Caco-2 (cell line): ENCODE results near the gene ASB1. TPM values are rescaled to one million over a fixed set of nuclear protein-coding genes. Genes with fewer than 3 reads are reported as not detected.

Experiments
- BruUV-seq: library from RNA; stranded (reverse); fragments of 400-500 nt; replicated peaks from 2 replicates; lab custom pipeline; 2021; lab: Mats Ljungman, UMichigan
- CTCF ChIA-PET: fragments of 300-600 bp; sonication (Branson Sonifier 250); formaldehyde crosslinking; loops from one replicate; lab custom pipeline; 2022; ENCODE audit warnings: antibody characterized with exemption; lab: Charles Lee
- POLR2A ChIA-PET: fragments of 300-600 bp; sonication (Branson Sonifier 250); formaldehyde crosslinking; loops from one replicate; lab custom pipeline; 2022; ENCODE audit warnings: antibody characterized with exemption; lab: Charles Lee
- DNase-seq, 2 experiments: peaks; one replicate each; pipeline versions ENCODE4 v3.0.0 to v3.0.0-alpha.2; 2020 to 2022
- H3K27me3 ChIP-seq: replicated peaks from 2 replicates; pipeline ENCODE4 v1.6.0; 2011; ENCODE audit warnings: low read length; ENCODE audit not compliant: control insufficient read depth, insufficient read depth
- H3K36me3 ChIP-seq: 2 replicates; pipeline ENCODE4 v1.5.1; 2011; ENCODE audit warnings: low read length; ENCODE audit not compliant: control insufficient read depth, insufficient read depth
- H3K4me1 ChIP-seq: fragments of 250-450 bp; sonication (Bioruptor Pico); 2 replicates; pipeline ENCODE4 v1.5.1; 2020; ENCODE audit warnings: mild to moderate bottlenecking
- H3K4me3 ChIP-seq: 2 replicates; pipeline ENCODE4 v1.5.1; 2011; ENCODE audit warnings: low read depth, mild to moderate bottlenecking, control low read depth, low read length
- H3K9me3 ChIP-seq: fragments of 250-450 bp; sonication (Bioruptor Pico); 2 replicates; pipeline ENCODE4 v1.5.1; 2020; ENCODE audit warnings: mild to moderate bottlenecking, moderate library complexity
- H3K27ac Mint-ChIP-seq: one replicate; pipeline ENCODE4 v1.8.0; 2022; ENCODE audit warnings: mixed read lengths; ENCODE audit not compliant: unreplicated experiment
- H3K27me3 Mint-ChIP-seq: one replicate; pipeline ENCODE4 v1.8.0; 2022; ENCODE audit warnings: mixed read lengths; ENCODE audit not compliant: insufficient read depth, unreplicated experiment
- H3K36me3 Mint-ChIP-seq: one replicate; pipeline ENCODE4 v1.8.0; 2022; ENCODE audit warnings: mild to moderate bottlenecking, mixed read lengths; ENCODE audit not compliant: insufficient read depth, unreplicated experiment
- H3K4me1 Mint-ChIP-seq: one replicate; pipeline ENCODE4 v1.8.0; 2022; ENCODE audit warnings: low read depth, mixed read lengths; ENCODE audit not compliant: unreplicated experiment
- H3K4me3 Mint-ChIP-seq: one replicate; pipeline ENCODE4 v1.8.0; 2022; ENCODE audit warnings: mild to moderate bottlenecking, moderate library complexity, mixed read lengths; ENCODE audit not compliant: unreplicated experiment
- H3K9me3 Mint-ChIP-seq: one replicate; pipeline ENCODE4 v1.8.0; 2022; ENCODE audit warnings: mixed read lengths; ENCODE audit not compliant: unreplicated experiment
- intact Hi-C: fragments of 100-400 bp; cut with micrococcal nuclease; formaldehyde crosslinking; loops from one replicate; pipeline ENCODE4 v1.10.0; 2022; ENCODE audit not compliant: unreplicated experiment
- total RNA-seq: library from RNA; stranded (reverse); gene quantifications from 2 replicates; pipeline ENCODE4 v1.2.3, GENCODE V29; 2022
- TF ChIP-seq, protein P1 (sequence below), 2 experiments: fragments of 200-600 bp in 1 of 2; IDR thresholded peaks; 1 replicate in 1 of 2; 2 replicates in 1 of 2; pipeline versions ENCODE4 v1.5.1 to v1.8.0; 2011 to 2022; ENCODE audit warnings: antibody characterized with exemption in 1 of 2, control low read depth in 1 of 2, inconsistent platforms in 1 of 2, low read depth in 1 of 2, low read length in 1 of 2, mild to moderate bottlenecking in 1 of 2, moderate library complexity in 1 of 2; ENCODE audit not compliant: insufficient read depth in 1 of 2, severe bottlenecking in 1 of 2, unreplicated experiment in 1 of 2

Gene ASB1
- total RNA-seq, 1 experiment from 2014 or later, result 16.9 TPM

DNA sequence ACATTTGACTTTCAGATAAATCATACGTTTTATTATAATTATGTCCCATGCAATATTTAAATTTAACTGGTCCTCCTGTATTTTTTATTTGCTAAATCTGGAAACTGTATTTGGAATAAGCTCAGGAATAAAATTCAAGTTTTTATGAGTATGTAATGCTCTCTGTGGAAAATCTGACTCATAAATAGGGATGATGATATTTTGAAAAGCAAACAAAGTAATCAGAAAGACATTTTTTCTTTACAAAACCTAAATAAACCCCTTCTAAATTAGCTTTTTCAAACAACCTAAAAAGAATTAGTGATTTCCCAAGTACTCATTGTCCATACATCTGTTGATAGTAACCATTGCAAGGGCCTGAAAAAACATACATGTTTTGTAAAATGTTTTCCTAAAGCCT lies 41.1 kb downstream of the ASB1 start:
- no peaks in the 10 kb centered on the region for H3K4me1 Mint-ChIP-seq
- H3K4me3 ChIP-seq, result no peak overlapping the region
- CTCF ChIA-PET, result no interaction called here
- no peaks in the 10 kb centered on the region for H3K9me3 ChIP-seq
- no peak for DNase-seq
- H3K9me3 Mint-ChIP-seq, result peaks cover 11% of the 10 kb centered on the region
- no peaks in the 10 kb centered on the region for H3K4me1 ChIP-seq
- no peaks in the 10 kb centered on the region for H3K27me3 Mint-ChIP-seq
- H3K27ac Mint-ChIP-seq, result no peak overlapping the region
- no peaks in the 10 kb centered on the region for H3K36me3 Mint-ChIP-seq
- TF ChIP-seq, protein P1, sequence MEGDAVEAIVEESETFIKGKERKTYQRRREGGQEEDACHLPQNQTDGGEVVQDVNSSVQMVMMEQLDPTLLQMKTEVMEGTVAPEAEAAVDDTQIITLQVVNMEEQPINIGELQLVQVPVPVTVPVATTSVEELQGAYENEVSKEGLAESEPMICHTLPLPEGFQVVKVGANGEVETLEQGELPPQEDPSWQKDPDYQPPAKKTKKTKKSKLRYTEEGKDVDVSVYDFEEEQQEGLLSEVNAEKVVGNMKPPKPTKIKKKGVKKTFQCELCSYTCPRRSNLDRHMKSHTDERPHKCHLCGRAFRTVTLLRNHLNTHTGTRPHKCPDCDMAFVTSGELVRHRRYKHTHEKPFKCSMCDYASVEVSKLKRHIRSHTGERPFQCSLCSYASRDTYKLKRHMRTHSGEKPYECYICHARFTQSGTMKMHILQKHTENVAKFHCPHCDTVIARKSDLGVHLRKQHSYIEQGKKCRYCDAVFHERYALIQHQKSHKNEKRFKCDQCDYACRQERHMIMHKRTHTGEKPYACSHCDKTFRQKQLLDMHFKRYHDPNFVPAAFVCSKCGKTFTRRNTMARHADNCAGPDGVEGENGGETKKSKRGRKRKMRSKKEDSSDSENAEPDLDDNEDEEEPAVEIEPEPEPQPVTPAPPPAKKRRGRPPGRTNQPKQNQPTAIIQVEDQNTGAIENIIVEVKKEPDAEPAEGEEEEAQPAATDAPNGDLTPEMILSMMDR (IDR thresholded peaks at IDR 0.05; ENCODE audit: insufficient read depth in 1 of 2, low read depth in 1 of 2, low read length in 1 of 2, severe bottlenecking in 1 of 2, unreplicated experiment in 1 of 2), result no peak
- H3K4me3 Mint-ChIP-seq, result no peak overlapping the region
- no TSS peak for BruUV-seq
- POLR2A ChIA-PET, result no interaction called here
- no peaks in the 10 kb centered on the region for H3K36me3 ChIP-seq
- H3K27me3 ChIP-seq, result no peaks in the 10 kb centered on the region
- intact Hi-C loops, result no loop called here

- Mint-ChIP-seq H3K4me1 (no peaks in the 10 kb centered on the region), H3K27me3 (no peaks in the 10 kb centered on the region), H3K27ac (no peak overlapping the region), H3K9me3 (peaks cover 16% of the 10 kb centered on the region), H3K36me3 (no peaks in the 10 kb centered on the region), H3K4me3 (no peak overlapping the region)
- Histone ChIP-seq H3K27me3 (no peaks in the 10 kb centered on the region), H3K9me3 (no peaks in the 10 kb centered on the region), H3K4me3 (no peak overlapping the region), H3K4me1 (no peaks in the 10 kb centered on the region), H3K36me3 (no peaks in the 10 kb centered on the region)
- no TSS peak for BruUV-seq
- no peak for DNase-seq
- POLR2A ChIA-PET, result no interaction called here
- CTCF ChIA-PET, result no interaction called here
- intact Hi-C loops, result no loop called here
- TF ChIP-seq, protein P1 (IDR thresholded peaks at IDR 0.05; ENCODE audit: insufficient read depth in 1 of 2, low read depth in 1 of 2, low read length in 1 of 2, severe bottlenecking in 1 of 2, unreplicated experiment in 1 of 2), result no peak
Measured at GRCh38 chr2:238469155-238469554, 42.4 kb downstream of the ASB1 start.

DNA sequence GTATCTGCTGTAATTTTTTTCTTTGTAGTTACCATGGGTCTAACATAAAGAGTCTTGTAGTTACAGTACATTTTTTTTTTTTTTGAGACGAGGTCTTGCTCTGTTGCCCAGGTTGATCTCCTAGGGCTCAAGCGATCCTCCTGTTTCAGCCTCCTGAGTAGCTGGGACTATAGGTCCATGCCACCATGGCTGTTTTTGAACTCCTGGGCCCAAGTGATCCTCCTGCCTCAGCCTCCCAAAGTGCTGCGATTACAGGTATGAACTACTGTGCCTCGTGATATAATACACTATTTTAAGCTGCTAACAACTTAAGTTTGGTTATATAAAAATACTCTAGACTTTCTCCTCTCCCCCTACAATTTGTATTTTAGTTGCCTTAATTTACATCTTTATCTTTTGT lies 46.3 kb downstream of the ASB1 start:
- ChIA-PET POLR2A (no interaction called here), CTCF (no interaction called here)
- H3K36me3 Mint-ChIP-seq, result no peaks in the 10 kb centered on the region
- TF ChIP-seq, protein P1 (IDR thresholded peaks at IDR 0.05; ENCODE audit: insufficient read depth in 1 of 2, low read depth in 1 of 2, low read length in 1 of 2, severe bottlenecking in 1 of 2, unreplicated experiment in 1 of 2), result no peak
- no peak overlapping the region for H3K4me3 ChIP-seq
- H3K27me3 ChIP-seq, result no peaks in the 10 kb centered on the region
- no peak for DNase-seq
- no peaks in the 10 kb centered on the region for H3K4me1 Mint-ChIP-seq
- no peaks in the 10 kb centered on the region for H3K36me3 ChIP-seq
- BruUV-seq, result no TSS peak
- H3K9me3 Mint-ChIP-seq, result peaks cover 16% of the 10 kb centered on the region
- intact Hi-C loops, result no loop called here
- no peaks in the 10 kb centered on the region for H3K9me3 ChIP-seq
- H3K4me1 ChIP-seq, result no peaks in the 10 kb centered on the region
- no peaks in the 10 kb centered on the region for H3K27me3 Mint-ChIP-seq
- H3K4me3 Mint-ChIP-seq, result no peak overlapping the region
- H3K27ac Mint-ChIP-seq, result no peak overlapping the region
